Measurements from ENCODE around the gene YY1.
"Not testable (repeated sequence)": the region's sequence is repeated elsewhere in the genome, so short reads cannot be mapped to it uniquely, and the experiment has no call there.

YY1 gene

GRCh38 chr14:100213956-100214769 lies 24.8 kb upstream of the YY1 start:
- peak; percentile 86 for DNase-seq

GRCh38 chr14:100214770-100215083 lies 24.2 kb upstream of the YY1 start:
- no peak for DNase-seq

- DNase-seq = no peak
Measured at GRCh38 chr14:100215330-100215885, 23.5 kb upstream of the YY1 start.

- DNase-seq = no peak
Measured at GRCh38 chr14:100219126-100219785, 19.7 kb upstream of the YY1 start.

GRCh38 chr14:100221533-100222223 lies 17.3 kb upstream of the YY1 start:
- DNase-seq = peak; percentile 51

GRCh38 chr14:100222224-100223093 lies 16.5 kb upstream of the YY1 start:
- DNase-seq = no peak

- no peak for DNase-seq
Measured at GRCh38 chr14:100223332-100224201, 15.4 kb upstream of the YY1 start.

GRCh38 chr14:100224229-100224866 lies 14.6 kb upstream of the YY1 start:
- no peak for DNase-seq

GRCh38 chr14:100225169-100225568 lies 13.8 kb upstream of the YY1 start:
- DNase-seq = no peak

- DNase-seq = no peak
Measured at GRCh38 chr14:100230361-100230760, 8.6 kb upstream of the YY1 start.

GRCh38 chr14:100234511-100234910 lies 4.4 kb upstream of the YY1 start:
- DNase-seq = no peak

GRCh38 chr14:100236271-100236818 lies 2.6 kb upstream of the YY1 start:
- DNase-seq = not testable (repeated sequence)

- DNase-seq = no peak
Measured at GRCh38 chr14:100236881-100237280, 2.1 kb upstream of the YY1 start.

- no peak for DNase-seq
Measured at GRCh38 chr14:100237735-100238418, 1.1 kb upstream of the YY1 start.

GRCh38 chr14:100239211-100239839 lies 381 bp downstream of the YY1 start:
- DNase-seq = peak; percentile 37

GRCh38 chr14:100239840-100240667 lies 1.1 kb downstream of the YY1 start:
- peak; percentile 79 for DNase-seq

GRCh38 chr14:100240668-100241032 lies 1.7 kb downstream of the YY1 start:
- DNase-seq = no peak

GRCh38 chr14:100241279-100241678 lies 2.3 kb downstream of the YY1 start:
- no peak for DNase-seq

- no peak for DNase-seq
Measured at GRCh38 chr14:100243020-100243419, 4.1 kb downstream of the YY1 start.

All from effector CD8-positive, alpha-beta T cell (primary cell).